WI38 (cell line): ENCODE measurements around the gene CFAP157.

Experiments used
- H3K4me3 ChIP-seq: 2 replicates; pipeline ENCODE4 v1.5.1; 2011; ENCODE audit warnings: low read depth, mild to moderate bottlenecking, control low read depth, low read length
- CTCF ChIP-seq: IDR thresholded peaks from 2 replicates; pipeline ENCODE4 v1.5.1; 2012; ENCODE audit warnings: low read depth, mild to moderate bottlenecking, control low read depth, low read length

CFAP157 gene

GRCh38 chr9:127692071-127692470, 14.7 kb upstream of the CFAP157 start:
- no peak for TF ChIP-seq CTCF
- H3K4me3 ChIP-seq = no peak overlapping the region

GRCh38 chr9:127693143-127693542, 13.6 kb upstream of the CFAP157 start:
- H3K4me3 ChIP-seq = no peak overlapping the region
- no peak for TF ChIP-seq CTCF

- no peak overlapping the region for H3K4me3 ChIP-seq
- no peak for TF ChIP-seq CTCF
Observed at GRCh38 chr9:127693697-127694096, 13.1 kb upstream of the CFAP157 start.

GRCh38 chr9:127694890-127695720, 11.7 kb upstream of the CFAP157 start:
- TF ChIP-seq CTCF = no peak
- H3K4me3 ChIP-seq = no peak overlapping the region

GRCh38 chr9:127697575-127697974, 9.2 kb upstream of the CFAP157 start:
- TF ChIP-seq CTCF = no peak
- no peak overlapping the region for H3K4me3 ChIP-seq

GRCh38 chr9:127698386-127698785, 8.4 kb upstream of the CFAP157 start:
- TF ChIP-seq CTCF = no peak
- no peak overlapping the region for H3K4me3 ChIP-seq

- H3K4me3 ChIP-seq = peak overlapping the region; percentile 34
- TF ChIP-seq CTCF = no peak
Observed at GRCh38 chr9:127698985-127699670, 7.7 kb upstream of the CFAP157 start.
